HG03108 (cell line): ENCODE data around the gene CEP112.
"Not testable (repeated sequence)": the region's sequence is repeated elsewhere in the genome, so short reads cannot be mapped to it uniquely, and the experiment has no call there.

Source experiments
- ATAC-seq: cut with Tn5 transposase; IDR thresholded peaks from one replicate; pipeline ENCODE4 v1.9.1; 2021; ENCODE audit warnings: moderate library complexity; ENCODE audit not compliant: unreplicated experiment

The CEP112 gene

DNA sequence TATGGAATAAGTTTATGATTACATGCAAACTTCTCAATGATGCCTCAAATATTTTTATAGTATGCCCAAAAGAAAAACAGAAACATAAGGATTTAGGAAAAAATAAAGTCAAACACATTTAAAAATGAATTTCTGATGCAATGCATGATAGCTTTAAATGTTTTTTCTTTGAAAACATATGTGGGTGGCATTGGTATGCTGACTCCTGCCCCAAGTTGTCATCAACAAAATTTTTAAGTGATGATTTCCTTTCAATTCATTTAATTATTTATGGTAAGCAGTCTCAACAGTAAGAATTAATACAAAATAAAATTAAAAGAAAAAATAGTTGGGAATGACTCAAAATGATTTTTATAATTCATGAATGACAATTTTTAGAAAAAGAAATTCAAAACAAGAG, 104.9 kb downstream of the CEP112 start:
- ATAC-seq = no peak

DNA sequence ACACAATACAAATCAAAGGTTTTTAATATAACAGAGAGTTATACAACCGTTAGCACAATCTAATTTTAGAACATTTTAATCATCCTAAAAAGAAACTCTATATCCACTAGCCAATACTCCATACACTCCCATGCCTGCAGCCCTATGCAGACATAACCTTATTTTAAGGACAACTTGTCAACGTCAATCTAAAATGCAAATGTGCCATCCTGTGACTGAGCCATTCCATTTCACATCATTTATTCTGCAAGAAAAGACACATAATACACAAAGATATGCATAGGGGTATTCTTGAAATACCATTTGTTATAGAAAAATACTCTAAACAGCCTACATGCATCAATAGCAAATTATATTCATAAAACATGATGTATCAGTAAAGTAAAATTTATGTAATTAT, 106.7 kb downstream of the CEP112 start:
- no peak for ATAC-seq

DNA sequence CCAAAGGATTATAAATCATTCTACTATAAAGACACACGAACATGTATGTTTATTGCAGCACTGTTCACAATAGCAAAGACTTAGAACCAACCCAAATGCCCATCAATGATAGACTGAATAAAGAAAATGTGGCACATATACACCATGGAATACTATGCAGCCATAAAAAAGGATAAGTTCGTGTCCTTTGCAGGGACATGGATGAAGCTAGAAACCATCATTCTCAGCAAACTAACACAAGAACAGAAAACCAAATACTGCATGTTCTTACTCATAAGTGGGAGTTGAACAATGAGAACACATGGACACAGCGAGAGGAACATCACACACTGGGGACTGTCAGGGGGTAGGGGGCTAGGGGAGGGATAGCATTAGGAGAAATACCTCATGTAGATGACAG, 111.3 kb downstream of the CEP112 start:
- not testable (repeated sequence) for ATAC-seq

DNA sequence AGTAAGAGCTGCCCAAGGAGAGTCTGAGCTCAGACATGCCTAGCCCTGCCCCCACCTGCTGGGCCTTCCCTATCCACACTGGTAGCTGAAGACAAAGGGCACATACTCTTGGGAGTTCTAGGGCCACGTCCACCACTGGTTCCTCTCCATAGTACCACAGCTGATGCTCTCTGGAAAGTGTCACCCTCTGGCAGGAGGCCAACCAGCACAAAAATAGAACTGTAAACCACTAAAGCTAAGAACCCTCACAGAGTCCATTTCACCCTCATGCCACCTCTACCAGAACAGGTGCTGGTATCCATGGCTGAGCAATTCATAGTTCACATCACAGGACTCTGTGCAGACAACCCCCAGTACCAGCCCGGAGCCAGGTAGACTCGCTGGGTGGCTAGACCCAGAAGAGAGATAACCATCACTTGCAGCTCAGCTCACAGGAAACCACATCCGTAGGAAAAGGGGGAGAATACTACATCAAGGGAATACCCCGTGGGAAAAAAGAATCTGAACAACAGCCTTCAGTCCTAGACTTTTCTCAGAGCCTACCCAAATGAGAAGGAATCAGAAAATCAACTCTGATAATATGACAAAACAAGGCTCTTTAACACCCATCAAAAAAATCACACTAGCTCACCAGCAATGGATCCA, 115.3 kb downstream of the CEP112 start:
- no peak for ATAC-seq

DNA sequence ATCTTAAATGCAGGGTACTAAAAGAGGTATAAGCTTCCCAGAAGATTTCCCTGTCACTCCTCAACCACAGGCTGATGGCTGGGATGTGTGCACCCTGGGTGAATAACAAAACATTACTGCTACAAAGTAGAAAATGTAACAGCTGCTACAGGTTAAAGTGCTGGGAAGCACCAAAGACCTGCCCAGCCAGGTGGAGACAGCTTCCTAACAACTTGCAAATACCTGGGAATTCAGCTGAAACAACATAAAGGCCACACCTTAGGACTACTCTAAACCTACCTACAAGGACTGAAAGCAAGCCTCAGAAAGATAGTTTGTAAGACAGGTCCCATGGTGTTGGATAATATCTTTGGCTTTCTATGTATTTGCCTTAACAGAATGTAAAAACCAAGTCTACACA, 118.5 kb downstream of the CEP112 start:
- no peak for ATAC-seq

DNA sequence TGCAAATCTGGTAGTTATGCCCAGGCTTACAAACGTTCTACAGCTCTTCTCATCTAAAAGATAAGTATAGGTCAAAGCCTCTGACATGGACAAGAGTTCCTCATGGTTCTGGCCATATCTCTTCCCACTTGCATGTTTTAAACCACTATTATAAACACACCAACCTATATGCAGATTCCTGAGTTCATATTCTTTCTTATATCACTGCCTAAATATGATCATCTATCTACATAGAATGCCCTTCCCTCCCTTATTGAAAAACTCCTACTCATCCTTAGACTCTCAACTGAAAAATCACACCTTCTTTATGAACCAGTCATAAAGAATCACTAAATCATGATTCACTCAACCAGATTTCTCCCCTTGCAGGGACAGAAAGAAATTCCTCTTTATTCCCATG, 128.2 kb downstream of the CEP112 start:
- ATAC-seq = no peak

DNA sequence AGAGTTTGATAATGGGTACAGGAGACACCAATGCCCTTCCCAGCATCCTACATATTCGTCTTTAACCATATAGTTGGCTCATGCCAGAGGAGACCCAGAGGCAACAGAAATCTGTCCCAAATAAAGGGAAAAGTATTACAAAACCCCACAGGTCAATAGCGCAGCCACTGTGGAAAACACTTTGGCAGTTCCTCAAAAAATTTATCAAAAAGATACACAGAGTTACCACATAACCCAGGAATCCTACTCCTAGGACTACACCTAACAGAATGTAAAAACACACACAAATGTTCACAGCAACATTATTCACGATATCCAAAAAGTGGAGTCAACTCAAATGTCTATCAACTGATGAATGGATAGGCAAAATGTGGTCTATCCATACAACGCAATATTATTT, 135.8 kb downstream of the CEP112 start:
- ATAC-seq = no peak

DNA sequence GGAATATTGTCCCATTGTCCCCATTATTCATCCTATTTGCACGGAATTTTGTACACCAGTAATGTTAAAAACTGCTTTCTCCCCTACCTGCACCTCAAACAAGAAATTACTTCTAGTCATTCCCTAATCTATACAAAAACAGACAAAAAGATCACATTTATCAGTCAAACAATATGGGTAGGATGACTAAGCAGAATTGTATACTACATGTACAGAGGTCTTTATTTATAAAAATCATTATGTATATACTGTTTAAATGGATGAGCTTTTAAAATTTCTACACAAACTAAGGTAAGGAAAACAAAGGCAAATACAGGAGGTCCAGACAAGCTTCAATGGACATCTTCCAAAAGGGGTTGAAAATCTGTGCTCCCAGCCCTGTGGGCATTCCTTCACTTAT, 137.7 kb downstream of the CEP112 start:
- ATAC-seq = no peak

DNA sequence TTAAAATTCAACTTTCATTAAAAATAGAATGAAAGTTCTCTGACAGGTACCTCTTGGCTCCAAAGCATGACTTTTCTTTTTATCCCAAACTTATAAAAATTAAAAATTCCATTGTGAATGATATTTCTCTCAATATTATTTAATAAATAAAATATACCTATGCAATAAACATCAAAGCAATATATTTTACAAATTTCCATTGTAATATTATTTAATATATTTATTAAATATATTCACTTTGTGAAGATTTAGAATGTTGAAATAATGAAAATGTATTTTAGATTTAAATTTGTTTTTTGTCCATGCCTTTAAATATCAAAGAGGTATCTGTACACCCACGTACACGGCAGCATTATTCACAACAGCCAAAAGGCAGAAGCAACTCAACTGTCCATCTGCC, 147.8 kb downstream of the CEP112 start:
- ATAC-seq = no peak

DNA sequence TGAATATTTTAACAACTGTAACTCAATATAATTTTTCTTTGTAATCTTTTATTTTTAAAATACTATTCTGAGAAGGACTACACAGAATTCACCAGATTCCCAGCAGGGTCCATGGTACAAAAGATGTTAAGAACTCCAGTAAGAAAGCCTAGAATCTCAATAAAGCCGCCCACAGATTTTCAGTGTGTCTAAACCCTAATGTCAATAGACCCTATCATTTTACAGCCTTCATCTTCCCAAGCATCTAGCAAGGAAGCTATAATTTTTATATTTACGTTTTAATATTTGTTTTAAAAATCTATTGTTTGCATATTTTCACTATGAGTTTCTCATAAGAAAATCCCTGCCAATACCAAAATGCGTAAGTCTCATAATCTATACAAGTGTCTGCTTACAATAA, 148.5 kb downstream of the CEP112 start:
- no peak for ATAC-seq

DNA sequence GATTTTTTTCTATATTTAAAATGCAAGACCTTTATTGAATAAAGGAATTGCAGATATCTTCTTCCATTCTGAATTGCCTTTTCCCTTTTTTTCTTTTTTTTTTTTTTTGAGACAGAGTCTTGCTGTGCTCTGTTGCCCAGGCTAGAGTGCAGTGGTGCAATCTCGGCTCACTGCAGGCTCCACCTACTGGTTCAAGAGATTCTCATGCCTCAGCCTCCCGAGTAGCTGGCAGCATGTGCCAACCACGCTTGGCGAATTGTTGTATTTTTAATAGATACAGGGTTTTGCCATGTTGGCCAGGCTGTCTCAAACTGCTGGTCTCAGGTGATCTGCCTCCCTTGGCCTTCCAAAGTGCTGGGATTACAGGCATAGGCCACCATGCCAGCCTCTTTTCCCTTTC, 151.5 kb downstream of the CEP112 start:
- ATAC-seq = no peak

DNA sequence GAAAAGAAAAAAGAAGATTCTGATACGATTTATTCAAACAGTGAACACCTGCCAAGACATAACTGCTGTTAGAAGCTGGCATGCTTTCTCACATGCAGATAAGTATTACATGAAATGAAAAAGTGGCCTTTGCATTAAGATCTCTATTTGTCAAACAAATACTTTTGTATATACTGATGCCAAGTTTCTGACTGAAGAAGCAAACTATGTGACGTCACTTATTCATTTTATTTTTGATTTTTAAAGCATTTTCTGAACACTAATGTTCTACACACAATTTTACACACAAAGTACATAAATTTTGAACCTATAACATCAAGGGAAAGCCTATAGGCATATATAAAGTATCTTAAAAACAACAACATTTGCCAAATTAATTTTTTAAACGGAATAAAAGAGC, 153.8 kb downstream of the CEP112 start:
- ATAC-seq = no peak

DNA sequence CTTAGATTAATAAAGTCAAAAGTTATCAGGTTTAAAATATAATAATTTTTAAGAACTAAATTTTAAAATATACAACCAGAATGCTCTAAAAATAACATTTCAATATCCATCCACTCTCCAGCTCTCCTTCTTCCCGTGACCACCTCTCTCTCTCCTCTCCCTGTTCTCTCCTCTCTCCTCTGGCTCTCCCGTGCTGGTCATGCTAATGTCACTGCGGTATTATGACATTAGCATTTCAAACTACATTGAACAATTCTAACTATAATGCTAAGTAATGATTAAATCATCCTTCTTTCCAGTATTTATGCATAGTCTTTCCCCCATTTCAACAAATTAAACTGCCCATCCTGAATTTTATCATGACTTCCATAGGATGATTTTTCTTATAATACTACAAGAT, 154.7 kb downstream of the CEP112 start:
- no peak for ATAC-seq

DNA sequence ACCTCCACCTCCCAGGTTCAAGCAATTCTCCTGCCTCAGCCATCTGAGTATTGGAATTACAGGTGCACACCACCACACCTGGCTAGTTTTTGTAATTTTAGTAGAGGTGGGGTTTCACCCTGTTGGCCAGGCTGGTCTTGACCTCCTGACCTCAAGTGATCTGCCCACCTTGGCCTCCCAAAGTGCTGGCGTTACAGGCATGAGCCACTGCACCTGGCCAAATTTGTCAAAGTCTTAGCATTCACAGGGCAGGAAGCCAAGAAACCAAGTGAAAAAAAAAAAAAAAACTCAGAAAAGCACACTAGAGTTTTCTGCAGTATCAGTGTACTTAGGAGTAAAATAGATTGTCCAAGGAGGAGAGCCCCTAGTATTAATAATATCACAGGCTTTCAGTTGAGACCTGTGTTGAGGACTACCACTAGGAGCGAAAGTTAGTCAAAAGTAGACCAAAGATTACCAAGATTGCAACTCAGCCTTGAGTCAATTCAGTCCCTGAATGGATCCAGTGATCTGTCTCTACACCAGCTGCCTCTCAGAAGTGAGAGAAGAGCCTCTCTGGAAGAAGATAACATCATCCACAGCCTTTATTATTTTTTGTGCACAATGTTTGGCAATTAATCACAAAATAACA, 159.7 kb downstream of the CEP112 start:
- no peak for ATAC-seq

DNA sequence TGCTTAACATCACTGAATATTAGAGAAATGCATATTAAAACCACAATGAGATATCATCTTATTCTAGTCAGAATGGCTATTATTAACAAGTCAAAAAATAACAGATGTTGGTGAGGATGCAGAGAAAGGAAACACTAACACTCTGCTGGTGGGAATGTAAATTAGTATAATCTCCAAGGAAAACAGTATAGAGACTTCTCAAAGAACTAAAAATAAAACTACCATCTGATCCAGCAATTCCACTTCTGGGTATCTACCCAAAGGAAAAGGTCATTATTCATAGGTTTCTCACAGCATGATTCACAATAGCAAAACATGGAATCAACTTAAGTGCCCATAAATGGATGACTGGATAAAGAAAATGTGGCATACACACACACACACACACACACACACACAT, 166.4 kb downstream of the CEP112 start:
- no peak for ATAC-seq

DNA sequence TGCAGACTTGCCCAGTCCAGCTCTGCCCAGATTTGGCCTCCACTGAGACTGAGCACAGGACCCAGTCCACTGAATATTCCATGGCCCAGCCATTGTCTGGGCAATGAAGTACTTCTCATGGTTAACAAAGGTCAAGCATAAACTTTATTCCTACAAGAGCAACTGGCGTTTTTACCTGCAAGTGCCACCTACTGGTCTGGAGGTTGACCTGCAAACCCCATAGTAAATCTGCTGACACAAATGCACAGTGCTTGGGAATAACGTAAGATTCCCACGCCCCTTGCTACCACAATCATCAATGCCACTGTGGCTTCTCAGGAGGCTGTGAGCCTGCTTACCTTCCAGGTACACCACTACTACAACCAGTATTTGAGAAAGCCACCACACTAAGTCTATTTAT, 170.2 kb downstream of the CEP112 start:
- no peak for ATAC-seq

DNA sequence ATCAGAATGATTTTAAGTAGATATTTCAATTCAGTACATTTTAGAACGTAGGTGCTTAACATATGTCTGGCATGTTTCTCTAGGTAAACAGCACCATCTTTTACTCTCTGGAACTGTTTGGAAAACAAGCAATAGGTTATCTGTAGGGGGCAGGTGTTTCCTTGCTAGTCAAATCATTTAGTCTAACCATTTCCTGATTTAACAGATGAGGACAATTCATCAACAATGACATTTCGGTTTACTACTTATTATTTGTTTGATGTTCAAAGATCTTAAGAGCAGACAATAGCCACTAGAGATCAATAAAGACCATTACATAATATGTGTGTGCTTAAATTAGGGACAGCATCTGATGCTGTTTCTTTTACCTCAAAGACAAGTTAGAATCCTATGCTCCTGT, 173.1 kb downstream of the CEP112 start:
- no peak for ATAC-seq

DNA sequence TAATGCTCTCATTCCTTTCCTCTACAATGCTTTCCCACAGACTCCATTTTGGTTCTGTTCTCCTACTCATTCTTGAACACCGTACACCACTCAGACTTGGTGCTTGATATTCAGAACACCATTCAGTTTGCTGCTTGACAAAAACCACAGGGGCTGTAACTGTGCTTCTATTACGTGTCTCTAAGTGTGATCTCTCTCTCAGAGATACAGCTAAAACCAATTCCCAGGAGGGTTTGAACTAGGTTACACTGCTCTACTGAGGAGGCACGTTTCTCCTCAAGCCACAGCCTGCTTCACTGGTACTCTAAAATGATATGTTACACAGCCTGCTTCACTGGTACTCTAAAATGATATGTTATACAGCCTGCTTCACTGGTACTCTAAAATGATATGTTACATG, 175.7 kb downstream of the CEP112 start:
- ATAC-seq = no peak

DNA sequence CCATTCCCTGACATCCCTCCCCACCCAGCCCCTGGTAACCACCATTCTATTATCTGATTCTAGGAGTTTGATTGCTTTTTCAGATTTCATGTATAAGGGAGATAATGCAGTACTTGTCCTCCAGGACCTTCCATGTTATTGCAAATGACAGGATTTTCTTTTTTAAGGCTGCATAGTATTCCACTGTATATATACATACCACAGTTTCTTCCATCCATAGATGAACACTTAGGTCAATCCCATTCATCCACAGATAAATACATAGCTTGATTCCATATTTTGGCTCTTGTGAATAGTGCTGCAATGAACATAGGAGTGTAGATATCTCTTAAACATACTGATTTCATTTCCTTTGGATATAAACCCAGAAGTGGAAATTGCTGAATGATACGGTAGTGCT, 183.3 kb downstream of the CEP112 start:
- ATAC-seq = no peak

DNA sequence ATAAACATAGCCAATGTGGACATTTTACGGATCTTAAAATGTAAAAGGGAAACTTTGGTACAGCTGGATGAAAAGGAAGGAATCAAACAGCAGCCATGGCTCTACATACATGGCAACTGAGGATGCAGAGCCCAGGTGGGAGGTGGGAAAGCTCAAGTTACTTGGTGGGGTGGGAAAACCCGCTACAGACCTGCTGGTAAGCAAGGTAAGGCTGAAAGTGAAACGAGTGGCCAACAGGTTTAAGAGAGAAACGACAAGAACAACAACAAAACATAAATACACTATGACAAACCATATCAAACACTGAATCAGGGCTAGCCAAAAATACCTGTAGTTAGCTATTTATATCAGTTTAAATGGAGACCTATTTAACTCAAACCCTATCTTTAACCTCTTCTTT, 185.3 kb downstream of the CEP112 start:
- no peak for ATAC-seq

DNA sequence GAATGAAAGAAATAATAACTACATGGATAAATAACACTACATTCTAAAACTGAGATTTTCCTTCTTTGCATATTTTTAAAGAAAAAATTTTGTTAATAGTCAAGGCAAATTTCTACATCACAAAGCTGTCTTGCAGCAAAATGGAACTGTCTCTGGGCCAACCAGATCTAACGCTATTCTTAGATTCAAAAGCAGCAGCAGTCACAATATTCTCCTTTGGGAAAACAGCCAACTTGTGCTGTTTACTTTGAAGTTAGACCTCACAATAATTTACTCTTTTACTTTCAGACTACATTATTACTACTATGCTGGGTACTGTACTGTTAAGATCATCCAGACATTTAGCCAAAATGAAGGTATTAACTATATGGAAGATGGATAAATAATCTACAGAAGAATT, 189.1 kb downstream of the CEP112 start:
- no peak for ATAC-seq

DNA sequence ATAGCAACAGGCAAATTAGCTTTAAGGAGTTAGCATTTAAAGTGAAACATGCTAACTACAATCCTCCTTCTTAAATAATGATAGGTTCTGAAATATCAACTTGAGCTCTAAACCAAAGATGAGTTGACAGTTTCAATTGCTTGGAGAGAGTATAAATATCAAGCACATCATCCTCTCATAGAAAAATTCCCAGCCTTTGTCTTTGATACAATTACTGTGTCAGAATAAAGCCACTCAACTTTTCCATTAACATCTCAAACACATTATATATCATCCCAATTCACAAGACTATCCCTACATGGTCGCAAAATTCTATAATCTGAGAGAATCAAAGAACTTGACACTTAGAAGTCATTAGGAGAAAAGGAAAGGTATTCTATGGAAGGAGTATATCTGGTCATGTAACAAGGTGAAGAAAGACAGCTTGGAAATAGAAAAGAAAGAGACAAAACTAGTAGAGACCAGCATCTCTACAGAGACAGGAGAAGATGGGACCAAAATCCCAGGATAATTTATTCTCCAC, 189.8 kb downstream of the CEP112 start:
- no peak for ATAC-seq

DNA sequence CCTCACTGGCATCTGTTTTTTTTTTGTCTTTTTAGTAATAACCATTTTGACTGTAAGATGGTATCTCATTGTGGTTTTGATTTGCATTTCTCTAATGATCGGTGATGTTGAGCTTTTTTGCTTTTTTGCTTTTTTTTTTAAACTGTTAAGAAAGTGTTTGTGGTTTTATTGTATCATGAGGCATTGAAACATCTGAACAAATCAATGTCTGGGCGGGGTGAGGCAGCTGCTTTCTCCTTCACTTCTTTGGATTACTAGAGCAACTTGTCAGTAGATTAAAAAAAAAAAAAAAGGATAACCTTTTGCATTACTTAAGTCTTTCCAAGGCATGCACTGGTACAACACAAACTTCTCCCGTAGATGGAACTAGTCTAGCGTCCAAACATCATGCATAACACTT, 191.7 kb downstream of the CEP112 start:
- ATAC-seq = no peak
